K562 (cell line): Measurements from ENCODE around the gene NSMF. TPM values are rescaled to one million over a fixed set of nuclear protein-coding genes. Genes with fewer than 3 reads are reported as not detected.

Experiments used
- CREM ChIP-seq: IDR thresholded peaks from 2 replicates; pipeline ENCODE4 v1.6.1; 2014; ENCODE audit warnings: antibody characterized with exemption, low read depth
- E2F1 ChIP-seq: sonication (generic); formaldehyde crosslinking; IDR thresholded peaks from 2 replicates; pipeline ENCODE4 v1.8.1; 2023; ENCODE audit warnings: mild to moderate bottlenecking, missing genetic modification reagents, moderate library complexity
- ETS2 ChIP-seq: IDR thresholded peaks from 2 replicates; pipeline ENCODE4 v1.6.1; 2016; ENCODE audit warnings: borderline replicate concordance, missing genetic modification characterization, mild to moderate bottlenecking, moderate library complexity, missing compliant biosample characterization; ENCODE audit not compliant: poor library complexity, severe bottlenecking
- GABPB1 ChIP-seq: sonication (generic); formaldehyde crosslinking; IDR thresholded peaks from 2 replicates; pipeline ENCODE4 v1.8.0; 2022; ENCODE audit warnings: mild to moderate bottlenecking, missing genetic modification reagents
- HMGN3 ChIP-seq: IDR thresholded peaks from 2 replicates; pipeline ENCODE4 v1.6.1; 2011; ENCODE audit warnings: borderline replicate concordance, low read depth, mild to moderate bottlenecking, mixed read lengths, low read length; ENCODE audit not compliant: insufficient read length; ENCODE audit errors: extremely low read depth
- HOMEZ ChIP-seq: fragments of 250-450 bp; sonication (Bioruptor Pico); IDR thresholded peaks from 2 replicates; pipeline ENCODE4 v1.4.0; 2020; ENCODE audit warnings: mild to moderate bottlenecking, moderate library complexity
- LARP7 ChIP-seq: fragments of 450-650 bp; IDR thresholded peaks from 2 replicates; pipeline ENCODE4 v1.6.1; 2016
- MCM2 ChIP-seq: fragments of 450-650 bp; IDR thresholded peaks from 2 replicates; pipeline ENCODE4 v1.6.1; 2017; ENCODE audit warnings: low read depth, mild to moderate bottlenecking
- MTA1 ChIP-seq: fragments of 450-650 bp; IDR thresholded peaks from 2 replicates; pipeline ENCODE4 v1.6.1; 2017; ENCODE audit warnings: borderline replicate concordance
- MTA2 ChIP-seq: fragments of 450-650 bp; IDR thresholded peaks from 2 replicates; pipeline ENCODE4 v1.6.1; 2016; ENCODE audit warnings: low read depth
- SRF ChIP-seq, 2 experiments: fragments of 250-450, 450-650 bp in 1 of 2; sonication (Bioruptor Pico) in 1 of 2; sonication (generic) in 1 of 2; formaldehyde crosslinking; IDR thresholded peaks; 2 replicates each; pipeline versions ENCODE4 v1.5.0 to v1.5.1; 2020 to 2022; ENCODE audit warnings: mild to moderate bottlenecking in 1 of 2, missing genetic modification reagents in 1 of 2
- TAF1 ChIP-seq: IDR thresholded peaks from 2 replicates; pipeline ENCODE4 v1.6.1; 2011; ENCODE audit warnings: mild to moderate bottlenecking, low read length, moderate library complexity; ENCODE audit not compliant: insufficient read depth, control insufficient read depth, severe bottlenecking; ENCODE audit errors: extremely low read depth
- U2AF1 ChIP-seq: fragments of 200-400 bp; formaldehyde crosslinking; optimal IDR thresholded peaks from 2 replicates; pipeline ENCODE3; 2017; ENCODE audit warnings: mild to moderate bottlenecking, low read depth, low read length, moderate library complexity
- UBTF ChIP-seq, 2 experiments: IDR thresholded peaks; 2 replicates each; pipeline ENCODE4 v1.6.1; 2012; ENCODE audit warnings: improper control_type of control experiment in 2 of 2, low read depth in 2 of 2, low read length in 2 of 2, borderline replicate concordance in 1 of 2
- USF2 ChIP-seq: sonication (generic); formaldehyde crosslinking; IDR thresholded peaks from 2 replicates; pipeline ENCODE4 v1.5.0; 2020; ENCODE audit warnings: missing genetic modification reagents
- ZNF146 ChIP-seq: IDR thresholded peaks from one replicate; pipeline ENCODE4 v1.6.1; 2018; ENCODE audit warnings: missing compliant biosample characterization; ENCODE audit not compliant: unreplicated experiment
- polyA plus RNA-seq, 8 experiments: library from polyadenylated mRNA; depleted of rRNA in 4 of 8; stranded (reverse) in 5 of 8; unstranded in 3 of 8; fragments of >200 nt; fragmentation: Nextera tagmentation in 2 of 8; fragmentation: Illumina TruSeq in 1 of 8; extraction: Ambion mirVana in 2 of 8; extraction: Trizol in 1 of 8; gene quantifications; 2 replicates each; pipeline versions ENCODE4 v1.2.1 to v1.2.3, GENCODE V29; 2011 to 2014; ENCODE audit warnings: inconsistent platforms in 1 of 8, missing spikeins in 1 of 8
- total RNA-seq, 7 experiments: library from RNA; depleted of rRNA in 6 of 7; stranded (reverse); fragments of >200 nt in 6 of 7; fragmentation: Illumina TruSeq in 2 of 7; extraction: Trizol in 2 of 7; gene quantifications; 2 replicates each; pipeline versions ENCODE4 v1.2.1 to v1.2.3, GENCODE V29; 2011 to 2021; ENCODE audit warnings: low replicate concordance in 1 of 7

NSMF gene
- total and polyA plus RNA-seq, 9 of the 15 experiments (the other 6 are each of a cell fraction or from before 2014, with no cell fraction given): 0.20 to 82.7 (median 29.3) TPM

GRCh38 chr9:137459152-137459600 lies at the start of gene NSMF (continued):
- no peak for TF ChIP-seq ETS2 (tag)
- peak; percentile 71; the same call in 1 of the 2 replicates for TF ChIP-seq E2F1 (CRISPR knock-in tag)
- no peak for TF ChIP-seq MTA1
- no peak for TF ChIP-seq LARP7
- TF ChIP-seq TAF1: peak; percentile 52
- TF ChIP-seq GABPB1 (CRISPR knock-in tag): no peak
- TF ChIP-seq HOMEZ: no peak
- no peak for TF ChIP-seq MCM2
- TF ChIP-seq UBTF (IDR thresholded peaks at IDR 0.05; ENCODE audit: borderline replicate concordance in 1 of 2, low read depth in 2 of 2, low read length in 2 of 2): 0 out of 4 replicates have a peak, but pooled peaks of 1 of the 2 experiments have one; percentile 10
- peak; percentile 66 for TF ChIP-seq USF2 (CRISPR knock-in tag)
- TF ChIP-seq MTA2: no peak
- TF ChIP-seq U2AF1: no peak
- TF ChIP-seq HMGN3: peak; percentile 46
- TF ChIP-seq CREM: peak; percentile 93
- no peak for TF ChIP-seq ZNF146 (CRISPR knock-in tag)
- no peak for TF ChIP-seq SRF (CRISPR knock-in tag; IDR thresholded peaks at IDR 0.05)
